ENCODE measurements around the gene LIG3.
"Not testable (repeated sequence)": the region's sequence is repeated elsewhere in the genome, so short reads cannot be mapped to it uniquely, and the experiment has no call there.

Gene LIG3

GRCh38 chr17:35025541-35025940 lies 45.2 kb downstream of the LIG3 start:
- no peak for DNase-seq (ENCODE audit: low read depth, low spot score)

DNA sequence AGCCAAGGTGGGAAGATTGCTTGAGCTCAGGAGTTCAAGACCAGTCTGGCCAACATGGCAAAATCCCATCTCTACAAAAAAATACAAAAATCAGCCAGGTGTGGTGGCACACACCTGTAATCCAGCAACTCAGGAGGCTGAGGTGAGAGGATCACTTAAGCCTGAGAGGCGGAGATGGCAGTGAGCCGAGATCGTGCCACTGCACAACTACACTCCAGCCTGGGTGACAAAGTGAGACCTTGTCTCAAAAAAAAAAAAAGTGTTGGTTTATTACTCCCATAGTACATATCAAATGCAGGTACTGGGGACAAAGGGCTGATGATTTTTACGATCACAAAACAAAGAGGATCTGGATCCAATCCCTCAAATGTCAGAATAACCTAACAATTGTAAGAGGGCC lies 47.8 kb downstream of the LIG3 start:
- DNase-seq (ENCODE audit: low read depth, low spot score); H3K4me3 ChIP-seq (ENCODE audit: insufficient read length, low read depth); H3K9me3 ChIP-seq (ENCODE audit: insufficient read depth, low read length); H3K27me3 ChIP-seq (ENCODE audit: insufficient read depth, insufficient read length); H3K4me1 ChIP-seq (ENCODE audit: insufficient read depth, insufficient read length); H3K9ac ChIP-seq (ENCODE audit: insufficient read length, low read depth); H3K36me3 ChIP-seq (ENCODE audit: insufficient read depth, insufficient read length, low read length): not testable (repeated sequence)

More at GRCh38 chr17:35025541-35025940, 45.2 kb downstream of the LIG3 start:
- H3K4me3 ChIP-seq (ENCODE audit: insufficient read length, low read depth), result no peak overlapping the region
- H3K27me3 ChIP-seq (ENCODE audit: insufficient read depth, insufficient read length), result no peaks in the 10 kb centered on the region
- H3K9me3 ChIP-seq (ENCODE audit: insufficient read depth, low read length), result no peaks in the 10 kb centered on the region
- H3K36me3 ChIP-seq (ENCODE audit: insufficient read depth, insufficient read length, low read length), result peaks cover 9% of the 10 kb centered on the region
- no peak overlapping the region for H3K9ac ChIP-seq (ENCODE audit: insufficient read length, low read depth)
- H3K4me1 ChIP-seq (ENCODE audit: insufficient read depth, insufficient read length), result no peaks in the 10 kb centered on the region
- TF ChIP-seq SUZ12 (IDR thresholded peaks at IDR 0.05; ENCODE audit: extremely low read depth, insufficient read depth, insufficient read length) (no peak), ZNF274 (IDR thresholded peaks at IDR 0.05; ENCODE audit: low read depth, low read length) (no peak), YY1 (IDR thresholded peaks at IDR 0.05; ENCODE audit: insufficient read depth, insufficient read length) (no peak)

- no peaks in the 10 kb centered on the region for H3K27me3 ChIP-seq (ENCODE audit: insufficient read depth, insufficient read length)
- H3K9ac ChIP-seq (ENCODE audit: insufficient read length, low read depth), result no peak overlapping the region
- TF ChIP-seq YY1 (IDR thresholded peaks at IDR 0.05; ENCODE audit: insufficient read depth, insufficient read length), result no peak
- peaks cover 4% of the 10 kb centered on the region for H3K36me3 ChIP-seq (ENCODE audit: insufficient read depth, insufficient read length, low read length)
- no peak for DNase-seq (ENCODE audit: low read depth, low spot score)
- no peaks in the 10 kb centered on the region for H3K4me1 ChIP-seq (ENCODE audit: insufficient read depth, insufficient read length)
- H3K9me3 ChIP-seq (ENCODE audit: insufficient read depth, low read length), result no peaks in the 10 kb centered on the region
- no peak overlapping the region for H3K4me3 ChIP-seq (ENCODE audit: insufficient read length, low read depth)
These were observed 48.4 kb downstream of the LIG3 start for GRCh38 chr17:35028531-35029262.

GRCh38 chr17:35030780-35031179 lies 50.5 kb downstream of the LIG3 start:
- no peak overlapping the region for H3K4me3 ChIP-seq (ENCODE audit: insufficient read length, low read depth)
- peaks cover 4% of the 10 kb centered on the region for H3K36me3 ChIP-seq (ENCODE audit: insufficient read depth, insufficient read length, low read length)
- no peak overlapping the region for H3K9ac ChIP-seq (ENCODE audit: insufficient read length, low read depth)
- no peaks in the 10 kb centered on the region for H3K4me1 ChIP-seq (ENCODE audit: insufficient read depth, insufficient read length)
- no peaks in the 10 kb centered on the region for H3K9me3 ChIP-seq (ENCODE audit: insufficient read depth, low read length)
- TF ChIP-seq YY1 (IDR thresholded peaks at IDR 0.05; ENCODE audit: insufficient read depth, insufficient read length) (no peak), SUZ12 (IDR thresholded peaks at IDR 0.05; ENCODE audit: extremely low read depth, insufficient read depth, insufficient read length) (no peak), ZNF274 (IDR thresholded peaks at IDR 0.05; ENCODE audit: low read depth, low read length) (no peak)
- no peak for DNase-seq (ENCODE audit: low read depth, low spot score)
- no peaks in the 10 kb centered on the region for H3K27me3 ChIP-seq (ENCODE audit: insufficient read depth, insufficient read length)

DNA sequence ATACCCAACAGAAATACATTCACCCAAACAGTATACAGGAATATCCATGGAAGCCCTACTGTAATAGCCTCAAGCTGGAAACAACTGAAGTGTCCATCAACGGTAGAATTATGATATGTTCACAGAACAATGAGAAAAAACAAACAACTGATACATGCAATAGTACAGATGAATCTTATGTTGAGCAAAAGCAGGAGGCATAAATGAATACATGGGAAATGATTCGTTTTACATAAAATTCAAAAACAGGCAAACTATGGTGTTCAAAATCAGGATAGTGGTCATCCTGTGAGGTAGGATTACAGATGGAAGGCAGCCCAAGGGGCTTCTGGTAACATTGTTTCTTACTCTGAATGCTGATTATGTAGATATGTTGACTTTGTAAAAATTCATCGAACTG lies 58.1 kb downstream of the LIG3 start:
- DNase-seq (ENCODE audit: low read depth, low spot score), result no peak
- TF ChIP-seq SUZ12 (IDR thresholded peaks at IDR 0.05; ENCODE audit: extremely low read depth, insufficient read depth, insufficient read length) (no peak), YY1 (IDR thresholded peaks at IDR 0.05; ENCODE audit: insufficient read depth, insufficient read length) (no peak), ZNF274 (IDR thresholded peaks at IDR 0.05; ENCODE audit: low read depth, low read length) (no peak)
- H3K4me1 ChIP-seq (ENCODE audit: insufficient read depth, insufficient read length), result no peaks in the 10 kb centered on the region
- H3K36me3 ChIP-seq (ENCODE audit: insufficient read depth, insufficient read length, low read length), result no peaks in the 10 kb centered on the region
- H3K4me3 ChIP-seq (ENCODE audit: insufficient read length, low read depth), result no peak overlapping the region
- no peaks in the 10 kb centered on the region for H3K27me3 ChIP-seq (ENCODE audit: insufficient read depth, insufficient read length)
- H3K9me3 ChIP-seq (ENCODE audit: insufficient read depth, low read length), result no peaks in the 10 kb centered on the region
- H3K9ac ChIP-seq (ENCODE audit: insufficient read length, low read depth), result no peak overlapping the region

GRCh38 chr17:35041390-35041789 lies 61.1 kb downstream of the LIG3 start:
- DNase-seq (ENCODE audit: low read depth, low spot score), result no peak
- Histone ChIP-seq H3K27me3 (ENCODE audit: insufficient read depth, insufficient read length) (no peaks in the 10 kb centered on the region), H3K9me3 (ENCODE audit: insufficient read depth, low read length) (no peaks in the 10 kb centered on the region), H3K9ac (ENCODE audit: insufficient read length, low read depth) (no peak overlapping the region), H3K36me3 (ENCODE audit: insufficient read depth, insufficient read length, low read length) (no peaks in the 10 kb centered on the region), H3K4me3 (ENCODE audit: insufficient read length, low read depth) (no peak overlapping the region), H3K4me1 (ENCODE audit: insufficient read depth, insufficient read length) (no peaks in the 10 kb centered on the region)
- TF ChIP-seq SUZ12 (IDR thresholded peaks at IDR 0.05; ENCODE audit: extremely low read depth, insufficient read depth, insufficient read length) (no peak), YY1 (IDR thresholded peaks at IDR 0.05; ENCODE audit: insufficient read depth, insufficient read length) (no peak), ZNF274 (IDR thresholded peaks at IDR 0.05; ENCODE audit: low read depth, low read length) (no peak)

GRCh38 chr17:35044181-35044580 lies 63.9 kb downstream of the LIG3 start:
- no peak overlapping the region for H3K9ac ChIP-seq (ENCODE audit: insufficient read length, low read depth)
- no peaks in the 10 kb centered on the region for H3K4me1 ChIP-seq (ENCODE audit: insufficient read depth, insufficient read length)
- no peak for DNase-seq (ENCODE audit: low read depth, low spot score)

DNA sequence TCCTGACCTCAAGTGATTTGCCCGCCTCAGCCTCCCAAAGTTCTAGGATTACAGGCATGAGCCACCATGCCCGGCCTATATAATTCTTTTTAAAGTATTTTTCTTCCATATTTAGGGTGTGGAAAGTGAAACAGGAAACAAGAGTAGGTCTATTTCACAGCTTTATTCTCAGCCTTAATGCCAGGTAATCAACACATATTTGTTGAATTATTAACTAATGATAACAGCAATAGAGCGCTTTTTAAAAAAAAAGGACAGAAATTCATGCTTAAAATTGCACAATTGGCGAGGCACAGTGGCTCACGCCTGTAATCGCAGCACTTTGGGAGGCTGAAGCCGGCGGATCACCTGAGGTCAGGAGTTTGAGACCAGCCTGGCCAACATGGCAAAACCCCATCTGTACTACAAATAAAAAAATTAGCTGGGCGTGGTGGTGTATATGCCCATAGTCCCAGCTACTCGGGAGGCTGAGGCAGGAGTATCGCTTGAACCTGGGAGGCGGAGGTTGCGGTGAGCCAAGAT lies 65.2 kb downstream of the LIG3 start:
- not testable (repeated sequence) for DNase-seq (ENCODE audit: low read depth, low spot score); H3K4me3 ChIP-seq (ENCODE audit: insufficient read length, low read depth); H3K27me3 ChIP-seq (ENCODE audit: insufficient read depth, insufficient read length); H3K9me3 ChIP-seq (ENCODE audit: insufficient read depth, low read length); H3K36me3 ChIP-seq (ENCODE audit: insufficient read depth, insufficient read length, low read length); H3K9ac ChIP-seq (ENCODE audit: insufficient read length, low read depth); H3K4me1 ChIP-seq (ENCODE audit: insufficient read depth, insufficient read length)

More at GRCh38 chr17:35044181-35044580, 63.9 kb downstream of the LIG3 start:
- no peaks in the 10 kb centered on the region for H3K36me3 ChIP-seq (ENCODE audit: insufficient read depth, insufficient read length, low read length)
- H3K4me3 ChIP-seq (ENCODE audit: insufficient read length, low read depth), result no peak overlapping the region
- H3K9me3 ChIP-seq (ENCODE audit: insufficient read depth, low read length), result no peaks in the 10 kb centered on the region
- no peaks in the 10 kb centered on the region for H3K27me3 ChIP-seq (ENCODE audit: insufficient read depth, insufficient read length)
- TF ChIP-seq ZNF274 (IDR thresholded peaks at IDR 0.05; ENCODE audit: low read depth, low read length) (no peak), YY1 (IDR thresholded peaks at IDR 0.05; ENCODE audit: insufficient read depth, insufficient read length) (no peak), SUZ12 (IDR thresholded peaks at IDR 0.05; ENCODE audit: extremely low read depth, insufficient read depth, insufficient read length) (no peak)

All from NT2/D1 (cell line).